CD4-positive, alpha-beta T cell treated with Interleukin-1 beta for 1 hour (primary cell): Measurements from ENCODE around the gene HOMER2.
"Not testable (repeated sequence)": the region's sequence is repeated elsewhere in the genome, so short reads cannot be mapped to it uniquely, and the experiment has no call there.

ENCODE experiments used
- DNase-seq, 2 donors: peaks; one replicate each; pipeline ENCODE4 v3.0.0-alpha.2; 2020 to 2022

HOMER2 gene

DNA sequence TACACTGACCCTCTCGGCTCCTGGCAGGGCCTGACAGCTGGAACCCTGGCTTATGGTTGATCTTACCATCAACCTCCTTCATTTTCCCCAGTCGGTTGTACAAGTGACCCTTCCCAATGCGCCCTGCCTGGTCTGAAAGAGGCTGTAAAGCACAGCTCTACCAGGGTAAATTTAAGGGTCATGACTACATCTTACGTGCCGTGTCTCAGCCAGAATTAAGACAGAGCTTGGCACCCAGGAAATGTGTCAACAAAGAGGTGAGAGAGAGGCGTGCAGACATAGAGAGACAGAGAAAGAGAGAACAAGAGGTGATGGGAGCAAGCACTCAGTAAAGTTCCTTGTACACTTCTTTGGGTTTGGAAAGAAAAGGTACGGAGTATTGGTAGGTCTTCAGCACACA lies 28.8 kb downstream of the HOMER2 start:
- no peak for DNase-seq

DNA sequence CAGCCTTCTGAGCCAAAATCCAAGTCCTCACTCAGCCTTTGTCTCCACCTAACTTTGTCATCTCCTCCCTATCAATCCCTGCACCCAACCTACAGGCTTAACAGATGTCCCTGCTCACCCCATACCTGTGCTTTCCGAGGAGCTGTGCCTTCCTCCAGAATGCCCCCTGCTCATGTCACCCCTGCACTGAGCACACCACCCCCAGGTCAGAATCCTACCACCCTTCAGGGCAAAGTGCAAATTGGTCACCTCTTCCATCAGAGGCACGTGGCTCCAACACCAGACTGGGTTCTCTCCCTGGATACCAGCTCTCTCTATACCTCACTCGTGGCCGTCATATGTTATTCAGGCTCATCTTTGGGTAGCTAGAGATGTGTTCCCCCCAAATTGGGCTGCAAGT lies 29.8 kb downstream of the HOMER2 start:
- no peak for DNase-seq

DNA sequence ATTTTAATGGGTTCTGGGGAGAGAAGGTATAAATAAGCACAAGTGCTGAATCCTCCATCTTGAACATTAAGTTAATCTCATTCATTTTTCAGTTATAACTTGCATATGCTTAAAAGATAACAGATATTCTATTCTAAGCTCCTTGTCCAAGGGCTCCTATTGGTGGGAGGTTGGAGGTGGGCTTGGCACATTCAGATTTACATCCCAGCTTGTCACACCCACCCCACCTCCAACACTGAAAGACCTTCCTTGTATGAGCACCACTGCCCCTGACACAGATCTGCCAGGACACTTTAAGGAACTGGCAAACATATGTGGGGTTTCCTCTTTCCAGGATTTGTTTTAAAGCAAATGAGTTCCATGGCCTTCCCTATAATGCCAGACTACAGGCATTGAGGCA lies 30.6 kb downstream of the HOMER2 start:
- no peak for DNase-seq

DNA sequence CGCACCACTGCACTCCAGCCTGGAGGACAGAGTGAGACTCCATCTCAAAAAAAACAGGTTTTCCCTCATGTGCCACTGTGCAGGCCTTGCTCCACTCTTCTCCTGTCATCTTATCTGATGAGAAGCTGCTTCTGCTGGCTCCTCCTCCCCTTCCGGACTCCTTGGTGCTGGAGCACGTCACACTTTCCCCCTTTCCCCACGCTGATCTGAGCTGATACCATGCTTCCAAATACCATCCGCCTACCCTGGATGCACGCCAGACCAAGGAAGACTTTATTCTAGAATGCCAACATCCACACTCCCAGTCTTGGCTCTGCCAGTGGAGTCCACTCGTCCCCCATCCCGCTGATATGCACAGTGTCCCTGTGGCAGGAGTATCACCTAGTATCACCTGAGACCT lies 31.3 kb downstream of the HOMER2 start:
- DNase-seq: no peak

DNA sequence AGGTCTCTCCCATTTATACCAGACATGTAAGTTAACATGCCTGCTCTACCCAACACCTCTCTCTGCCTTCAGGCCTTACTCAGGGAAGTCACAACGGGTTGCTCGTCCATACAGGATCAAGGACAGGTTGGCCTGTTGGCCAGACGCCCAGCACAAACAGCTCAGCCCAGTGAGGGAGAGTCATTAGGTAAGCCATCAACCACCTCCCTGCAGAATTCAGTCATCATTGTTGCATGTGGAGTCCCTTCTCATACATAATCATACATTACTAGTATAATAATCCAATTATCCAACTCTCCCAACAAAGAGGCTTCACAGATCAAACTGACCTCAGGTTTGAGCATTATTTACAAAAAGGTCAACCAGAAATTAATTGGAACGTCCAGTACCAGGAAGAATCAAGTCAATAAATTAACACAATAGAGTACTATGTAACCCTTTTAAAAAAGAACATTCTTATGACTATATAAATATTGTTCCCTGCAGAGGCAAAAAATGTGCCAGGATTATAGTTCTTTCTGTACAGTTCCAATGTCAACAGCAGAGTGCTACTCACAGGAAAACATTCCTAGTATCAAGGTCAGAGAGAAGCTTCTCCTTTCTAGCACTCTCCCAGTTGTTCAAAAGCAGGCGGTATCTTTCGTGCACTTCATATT lies 33.2 kb downstream of the HOMER2 start:
- DNase-seq: no peak

DNA sequence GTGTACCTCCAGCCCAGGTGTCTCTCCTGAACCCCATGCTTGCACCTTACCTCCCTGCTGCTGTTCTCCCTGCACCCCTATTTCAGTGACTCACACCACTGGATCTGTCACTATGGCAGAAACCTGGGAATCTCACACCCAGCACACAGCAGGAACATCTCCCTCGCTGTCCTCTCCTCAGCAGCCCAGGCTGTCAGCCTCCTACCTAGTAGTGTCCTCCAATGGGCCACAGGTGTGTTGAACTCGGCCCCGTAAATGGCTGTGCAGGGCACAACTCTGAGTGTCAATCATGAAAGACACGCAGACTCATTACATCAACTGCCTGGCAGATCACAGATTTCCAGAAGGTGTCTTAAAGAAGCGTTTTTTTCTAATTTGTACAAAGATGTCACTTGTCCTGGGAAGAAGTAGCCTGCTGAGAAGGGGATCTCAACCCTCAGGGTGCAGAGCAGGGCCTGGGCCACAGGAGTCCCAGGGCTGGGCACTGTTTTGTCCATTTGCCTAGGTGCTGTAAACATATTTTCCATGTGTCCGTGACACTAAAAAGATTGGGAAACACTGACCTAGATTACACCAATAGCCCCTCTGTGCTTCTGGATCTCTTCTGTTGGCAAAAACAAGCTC lies 33.8 kb downstream of the HOMER2 start:
- no peak for DNase-seq

DNA sequence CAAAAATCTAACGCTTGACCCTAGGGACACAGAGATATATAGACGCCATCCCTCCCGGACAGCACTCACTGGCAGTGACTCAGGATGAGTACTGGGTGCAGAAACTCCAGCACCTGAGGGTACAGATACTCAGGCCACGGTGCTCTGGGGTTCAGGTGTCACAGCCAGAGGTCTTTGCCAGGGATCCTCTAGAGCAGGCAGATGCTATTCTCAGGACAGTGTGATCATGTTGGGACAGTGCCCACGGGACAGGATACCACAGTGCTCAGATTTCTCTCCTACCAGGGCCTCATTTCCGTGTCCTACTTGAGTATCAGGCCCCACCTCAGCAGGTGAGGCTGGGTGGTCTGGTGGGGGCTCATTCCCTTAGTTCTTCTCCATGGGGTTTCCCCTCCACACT lies 34.4 kb downstream of the HOMER2 start:
- no peak for DNase-seq

DNA sequence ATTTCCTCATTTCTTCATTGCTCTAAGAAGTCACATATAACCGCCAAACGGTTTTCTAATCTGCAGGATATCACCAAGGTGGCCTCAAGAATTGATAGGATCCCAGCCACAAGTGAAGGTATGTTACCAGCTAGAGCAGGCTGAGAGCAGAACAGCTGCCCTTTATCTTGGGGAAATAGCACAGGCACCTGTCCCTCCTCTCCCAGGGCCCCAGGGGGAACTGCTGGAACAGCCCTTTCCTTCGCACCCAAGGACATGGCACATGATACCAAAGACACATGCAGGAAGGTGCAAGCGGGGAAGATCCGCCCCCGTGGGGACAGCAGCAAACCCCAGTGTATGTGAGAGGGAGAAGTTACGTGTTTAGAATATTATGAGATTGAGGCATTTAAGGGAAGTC lies 35.3 kb downstream of the HOMER2 start:
- no peak for DNase-seq

DNA sequence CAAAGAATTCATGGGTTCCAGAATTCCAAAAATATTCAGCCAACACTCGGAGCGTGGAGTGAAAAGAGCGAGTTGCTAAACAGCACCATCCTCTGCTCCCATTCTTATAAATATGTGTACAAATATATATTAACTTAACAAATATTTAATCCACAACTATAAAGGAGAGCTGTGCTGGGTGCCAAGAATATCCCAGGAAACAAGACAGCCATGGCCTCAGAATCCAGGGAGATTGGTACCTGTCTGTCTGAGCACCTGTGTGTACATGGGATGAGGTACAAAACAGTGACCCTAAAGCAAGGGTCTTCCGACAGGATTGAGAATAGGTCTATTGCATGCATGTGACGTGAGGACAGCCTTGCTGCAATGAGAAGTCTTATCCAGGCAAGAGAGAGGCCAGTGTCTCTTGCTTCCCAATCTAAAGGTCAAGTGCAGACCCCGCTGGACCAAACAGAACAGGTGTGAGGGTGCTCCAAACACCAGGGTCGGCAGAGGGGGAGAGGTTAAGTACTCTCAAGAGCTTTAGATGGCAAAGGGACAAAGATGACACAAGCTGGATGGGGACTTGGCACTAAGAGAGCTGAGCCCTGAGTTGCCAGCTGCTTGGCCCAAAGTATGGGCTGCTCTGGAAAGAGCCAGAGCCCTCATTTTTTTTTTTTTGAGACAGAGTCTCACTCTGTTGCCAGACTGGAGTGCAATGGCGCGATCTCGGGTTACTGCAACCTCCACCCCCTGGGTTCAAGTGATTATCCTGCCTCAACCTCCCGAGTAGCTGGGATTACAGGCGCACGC lies 36.2 kb downstream of the HOMER2 start:
- DNase-seq: no peak

DNA sequence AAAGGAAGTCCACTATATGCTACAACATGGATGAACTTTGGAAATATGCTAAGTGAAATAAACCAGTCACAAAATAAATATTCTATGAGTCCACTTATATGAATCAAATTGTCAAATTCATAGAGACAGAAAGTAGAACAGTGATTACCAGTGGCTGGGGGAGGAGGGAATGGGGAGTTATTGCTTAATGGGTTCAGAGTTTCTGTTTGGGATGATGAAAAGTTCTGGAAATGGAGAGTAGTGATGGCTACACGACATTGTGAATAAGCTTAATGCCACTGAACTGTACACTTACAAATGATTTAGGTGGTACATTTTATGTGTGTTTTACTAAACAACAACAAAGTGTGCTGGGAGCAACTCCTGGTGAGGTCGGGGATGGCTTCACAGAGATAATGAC lies 38.1 kb downstream of the HOMER2 start:
- no peak for DNase-seq

DNA sequence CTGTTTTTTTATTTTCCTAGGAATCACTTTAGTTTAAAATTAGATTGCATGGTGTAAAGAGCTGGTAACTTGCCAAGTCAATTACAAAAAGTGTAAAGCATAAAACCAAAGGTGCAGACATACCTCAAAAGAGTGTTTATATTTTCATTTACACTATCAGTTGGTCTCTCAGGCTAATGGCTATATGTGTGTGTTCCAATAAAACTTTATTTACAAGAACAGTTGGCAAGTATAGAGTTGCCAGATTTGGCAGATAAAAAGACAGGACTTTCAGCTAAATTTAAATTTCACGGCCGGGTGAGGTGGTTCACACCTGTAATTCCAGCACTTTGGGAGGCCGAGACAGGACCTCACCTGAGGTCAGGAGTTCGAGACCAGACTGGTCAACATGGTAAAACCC lies 41.1 kb downstream of the HOMER2 start:
- no peak for DNase-seq

DNA sequence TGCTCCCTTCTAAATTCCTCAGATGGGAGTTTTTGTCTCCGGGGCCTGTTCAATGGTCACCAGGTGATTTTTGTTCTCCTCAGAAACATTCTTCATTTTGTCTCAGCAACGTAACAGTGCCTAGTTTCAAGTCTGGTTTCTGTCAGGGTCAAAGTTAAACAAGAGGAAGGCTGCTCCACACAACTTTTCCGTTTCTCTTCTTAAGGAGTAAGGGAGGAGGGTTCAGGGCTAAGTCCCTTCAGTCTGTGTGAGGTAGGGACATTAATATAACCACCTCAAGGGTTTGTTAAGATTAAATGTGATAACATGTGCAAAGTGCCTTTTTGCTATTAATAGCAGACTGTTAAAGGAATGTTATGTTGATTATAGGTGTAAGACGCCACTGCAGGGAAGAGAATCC lies 41.8 kb downstream of the HOMER2 start:
- DNase-seq: no peak

DNA sequence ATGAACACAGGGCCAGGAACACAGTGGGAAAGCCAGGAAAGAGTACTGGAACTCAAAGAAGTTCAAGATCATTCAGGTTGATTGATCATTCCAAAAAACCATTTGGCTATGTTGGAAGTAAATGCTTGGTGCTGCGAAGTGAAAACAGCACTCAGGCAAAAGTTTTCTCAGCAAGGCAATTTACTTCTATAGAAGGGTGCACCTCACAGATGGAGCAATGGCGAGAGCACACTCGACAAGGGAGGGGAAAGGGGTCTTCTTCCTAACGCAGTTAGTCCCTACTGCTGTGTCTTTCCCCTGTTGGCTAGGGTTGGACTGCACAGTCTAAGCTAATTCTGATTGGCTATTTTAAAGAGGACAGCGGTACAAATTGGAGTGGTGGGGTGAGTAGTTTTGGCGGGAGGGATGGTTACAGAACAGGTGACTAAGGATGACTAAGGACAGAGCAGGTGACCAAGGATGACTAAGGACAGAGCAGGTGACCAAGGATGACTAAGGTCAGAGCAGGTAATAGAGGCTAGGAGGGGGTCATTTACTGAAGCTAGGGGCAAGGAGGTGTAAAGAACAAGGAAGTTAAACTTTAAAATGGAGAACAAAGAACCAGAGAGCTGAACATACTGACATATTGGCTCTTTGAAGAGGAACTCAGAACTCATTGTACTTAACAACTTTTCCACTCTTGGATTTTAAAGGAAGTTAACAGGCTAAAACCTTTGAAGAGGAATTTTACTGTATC lies 43.3 kb downstream of the HOMER2 start:
- DNase-seq: no peak

DNA sequence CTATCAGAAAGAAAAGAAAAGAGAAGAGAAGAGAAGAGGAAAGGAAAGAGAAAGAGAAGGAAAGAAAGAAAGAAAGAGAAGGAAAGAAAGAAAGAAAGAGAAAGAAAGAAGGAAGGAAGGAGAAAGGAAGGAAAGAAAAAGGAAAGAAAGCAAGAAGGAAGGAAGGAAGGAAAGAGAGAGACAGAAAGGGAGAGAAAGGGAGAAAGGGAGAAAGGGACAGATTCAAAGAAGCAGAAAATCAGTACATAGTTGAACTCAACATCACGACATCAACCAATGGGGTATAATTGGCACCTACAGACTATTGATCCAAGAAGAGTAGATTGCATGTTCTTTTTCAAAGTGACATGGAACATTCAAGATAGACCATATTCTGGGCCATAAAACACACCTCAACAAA lies 45.2 kb downstream of the HOMER2 start:
- DNase-seq: no peak

DNA sequence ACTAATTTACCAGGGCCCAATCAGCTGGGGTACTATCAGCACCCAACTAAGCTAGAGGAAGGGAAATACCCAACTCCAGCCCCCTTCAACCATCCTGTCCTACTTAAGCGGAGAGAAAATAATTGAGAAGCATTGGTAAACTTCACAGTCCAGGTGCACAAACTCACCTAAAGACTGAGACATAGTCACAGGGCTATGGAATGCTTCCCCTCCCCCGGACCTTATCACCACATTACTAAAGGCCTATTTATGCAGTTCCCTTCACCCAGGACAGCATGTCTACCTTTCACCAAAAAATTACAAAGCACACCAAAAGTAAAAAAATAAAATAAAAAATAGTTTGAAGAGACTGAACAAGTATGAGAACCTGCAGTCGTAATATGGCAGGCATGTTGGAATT lies 47.9 kb downstream of the HOMER2 start:
- DNase-seq: no peak

DNA sequence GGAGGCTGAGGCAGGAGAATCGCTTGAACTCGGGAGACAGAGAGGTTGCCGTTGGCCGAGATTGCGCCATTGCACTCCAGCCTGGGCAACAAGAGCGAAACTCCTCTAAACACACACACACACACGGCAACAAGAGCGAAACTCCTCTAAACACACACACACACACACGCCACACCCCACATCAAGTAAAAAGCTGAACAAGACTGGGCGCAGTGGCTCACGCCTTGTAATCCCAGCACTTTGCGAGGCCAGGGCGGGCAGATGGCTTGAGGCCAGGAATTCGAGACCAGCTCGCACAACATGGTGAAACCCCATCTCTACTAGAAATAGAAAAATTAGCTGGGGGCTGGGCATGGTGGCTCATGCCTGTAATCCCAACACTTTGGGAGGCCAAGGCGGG lies 49.0 kb downstream of the HOMER2 start:
- no peak for DNase-seq

DNA sequence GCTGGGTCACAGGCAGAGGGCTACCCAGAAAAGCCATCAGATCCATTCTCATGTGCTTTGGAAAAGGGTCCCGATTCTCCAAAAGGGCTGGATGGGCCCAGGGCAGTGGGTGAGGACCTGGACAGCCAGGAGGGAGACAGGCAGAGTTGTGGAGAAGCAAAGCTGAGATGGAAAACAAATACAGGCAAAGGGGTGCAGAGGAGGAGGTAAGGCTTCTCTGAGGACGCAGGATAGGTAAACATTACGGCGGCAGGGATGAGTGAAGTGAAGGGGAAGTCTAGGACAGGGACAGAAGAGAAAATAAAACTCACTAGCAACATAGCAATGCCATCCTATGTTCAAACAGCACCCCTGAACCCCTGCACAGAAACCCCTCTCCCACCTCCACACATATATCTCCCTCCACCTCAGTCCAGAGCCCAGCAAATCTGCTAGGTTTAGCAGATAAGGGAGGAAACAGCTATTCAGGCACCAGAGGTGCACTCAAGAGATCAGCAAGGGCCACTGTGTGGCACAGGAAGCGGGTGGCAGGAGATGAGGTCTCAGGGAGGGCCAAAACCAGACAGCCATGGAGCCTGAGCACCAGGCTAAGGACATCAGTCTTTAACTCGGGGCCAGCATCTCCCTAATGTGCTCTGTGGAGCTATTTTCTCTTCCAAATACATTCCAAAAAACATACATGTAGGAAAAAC lies 51.3 kb downstream of the HOMER2 start:
- DNase-seq: no peak

DNA sequence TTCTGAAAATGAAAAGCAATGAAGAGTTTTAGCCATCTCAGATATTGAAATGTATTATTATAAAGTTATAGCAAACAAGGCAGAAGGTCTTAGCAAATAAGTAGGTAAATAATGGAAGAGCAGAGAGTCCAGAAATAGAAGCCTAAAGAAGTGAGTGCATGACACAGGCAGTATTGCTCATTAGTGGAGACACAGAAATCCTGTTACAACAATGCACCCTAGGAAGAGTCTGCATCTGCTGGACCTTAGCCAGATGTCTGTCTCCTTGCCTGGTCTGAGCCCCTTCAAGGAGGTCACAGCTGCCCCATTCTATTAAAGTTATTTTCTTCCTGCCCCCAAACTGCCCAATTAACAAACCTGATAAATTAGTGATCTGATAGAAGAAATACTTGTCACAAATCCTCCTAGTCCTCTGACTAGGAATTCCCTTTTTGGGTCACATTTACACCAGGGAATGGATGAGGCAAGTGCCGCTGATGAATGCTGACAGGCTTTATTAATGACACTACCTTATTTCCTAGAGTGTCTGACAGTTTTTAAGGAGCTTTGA lies 51.9 kb downstream of the HOMER2 start:
- no peak for DNase-seq

DNA sequence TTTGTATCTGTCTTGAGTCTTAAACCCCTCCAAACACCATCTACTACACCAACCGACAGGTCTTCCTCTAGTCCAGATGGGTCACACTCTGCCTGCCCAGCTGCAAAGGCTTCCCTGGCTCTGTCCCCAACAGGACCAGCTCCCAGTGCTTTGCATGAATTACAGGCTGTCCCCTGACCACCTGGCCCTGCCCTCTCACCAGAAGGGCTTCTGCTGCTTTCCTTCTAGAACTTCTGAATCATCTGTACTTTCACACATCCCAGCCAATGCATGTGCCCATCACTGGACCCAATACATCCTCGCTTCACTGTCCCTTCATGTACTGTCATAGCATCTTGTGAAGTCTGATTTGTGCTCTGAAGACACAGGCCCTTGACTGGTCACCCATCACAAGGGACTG lies 53.6 kb downstream of the HOMER2 start:
- no peak for DNase-seq

DNA sequence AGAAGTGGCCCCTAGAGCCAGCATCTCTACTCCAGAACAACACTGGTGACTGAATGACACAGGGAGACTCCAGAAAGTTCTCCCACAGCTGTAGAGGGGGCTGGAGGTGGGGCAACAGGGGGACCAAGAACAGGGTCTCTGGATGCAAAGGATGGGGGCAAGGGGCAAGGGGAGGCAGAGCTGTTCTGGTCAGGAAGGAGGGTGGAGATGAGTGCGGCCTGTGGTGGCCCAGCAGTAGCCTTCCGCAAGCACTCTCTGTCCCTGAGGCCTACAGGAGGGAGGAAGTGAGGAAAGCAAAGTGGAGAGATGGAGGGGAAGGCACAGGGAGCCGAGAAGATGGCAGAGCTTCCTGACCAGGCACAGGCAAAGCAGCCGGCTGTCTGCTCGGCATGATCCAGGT lies 56.5 kb downstream of the HOMER2 start:
- no peak for DNase-seq

DNA sequence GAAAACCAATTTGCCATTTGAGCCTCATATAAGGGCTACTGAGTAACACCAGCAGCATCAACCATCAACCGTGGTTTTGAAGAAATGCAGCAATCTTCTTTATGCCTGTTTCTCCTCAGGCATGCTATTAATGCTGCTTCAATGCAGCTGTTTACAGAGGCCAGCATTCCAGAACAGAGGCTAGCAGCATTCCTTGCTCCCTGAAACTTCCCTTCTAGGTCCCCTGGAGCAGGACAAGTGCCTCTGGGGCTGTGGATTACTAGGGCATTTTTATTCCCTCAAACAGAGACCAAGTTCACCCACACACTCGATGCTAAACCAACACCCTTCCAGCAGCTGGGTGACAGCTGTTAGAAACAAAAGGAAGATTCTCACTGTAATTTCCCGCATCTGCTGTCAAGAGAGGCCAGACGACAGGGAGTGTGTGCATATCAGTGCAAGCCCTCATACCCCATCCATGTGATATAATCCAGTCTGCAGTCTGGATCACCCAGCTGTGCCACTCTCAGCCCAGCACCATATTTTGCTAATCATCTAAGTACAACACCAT lies 57.5 kb downstream of the HOMER2 start:
- no peak for DNase-seq

DNA sequence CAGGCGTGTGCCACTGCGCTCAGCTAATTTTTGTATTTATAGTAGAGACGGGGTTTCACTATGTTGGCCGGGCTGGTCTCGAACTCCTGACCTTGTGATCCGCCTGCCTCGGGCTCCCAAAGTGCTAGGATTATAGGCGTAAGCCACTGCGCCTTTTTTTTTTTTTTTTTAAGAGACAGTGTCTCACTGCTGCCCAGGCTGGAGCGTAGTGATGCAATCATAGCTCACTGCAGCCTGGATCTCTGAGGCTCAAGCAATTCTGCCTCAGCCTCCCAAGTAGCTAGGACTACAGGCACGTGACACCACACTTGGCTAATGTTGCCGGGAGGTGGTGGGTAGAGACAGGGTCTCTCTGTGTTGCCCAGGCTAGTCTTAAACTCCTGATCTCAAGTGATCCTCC lies 59.0 kb downstream of the HOMER2 start:
- DNase-seq: not testable (repeated sequence)
